Measurements from ENCODE around the gene UBE2M.
"Not testable (repeated sequence)": the region's sequence is repeated elsewhere in the genome, so short reads cannot be mapped to it uniquely, and the experiment has no call there.

The UBE2M gene

GRCh38 chr19:58513694-58514563, 44.5 kb downstream of the UBE2M start:
- TF ChIP-seq, protein P1, sequence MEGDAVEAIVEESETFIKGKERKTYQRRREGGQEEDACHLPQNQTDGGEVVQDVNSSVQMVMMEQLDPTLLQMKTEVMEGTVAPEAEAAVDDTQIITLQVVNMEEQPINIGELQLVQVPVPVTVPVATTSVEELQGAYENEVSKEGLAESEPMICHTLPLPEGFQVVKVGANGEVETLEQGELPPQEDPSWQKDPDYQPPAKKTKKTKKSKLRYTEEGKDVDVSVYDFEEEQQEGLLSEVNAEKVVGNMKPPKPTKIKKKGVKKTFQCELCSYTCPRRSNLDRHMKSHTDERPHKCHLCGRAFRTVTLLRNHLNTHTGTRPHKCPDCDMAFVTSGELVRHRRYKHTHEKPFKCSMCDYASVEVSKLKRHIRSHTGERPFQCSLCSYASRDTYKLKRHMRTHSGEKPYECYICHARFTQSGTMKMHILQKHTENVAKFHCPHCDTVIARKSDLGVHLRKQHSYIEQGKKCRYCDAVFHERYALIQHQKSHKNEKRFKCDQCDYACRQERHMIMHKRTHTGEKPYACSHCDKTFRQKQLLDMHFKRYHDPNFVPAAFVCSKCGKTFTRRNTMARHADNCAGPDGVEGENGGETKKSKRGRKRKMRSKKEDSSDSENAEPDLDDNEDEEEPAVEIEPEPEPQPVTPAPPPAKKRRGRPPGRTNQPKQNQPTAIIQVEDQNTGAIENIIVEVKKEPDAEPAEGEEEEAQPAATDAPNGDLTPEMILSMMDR (IDR thresholded peaks at IDR 0.05) = peak; percentile 92
- H3K36me3 ChIP-seq = peaks cover 32% of the 10 kb centered on the region
- H3K4me1 ChIP-seq (ENCODE audit: control insufficient read depth in 1 of 2, insufficient read depth in 1 of 2, low read depth in 1 of 2, low read length in 1 of 2) = peaks cover 22 to 32% of the 10 kb centered on the region in 2 experiments
- H3K9me3 ChIP-seq = no peaks in the 10 kb centered on the region
- H3K4me3 ChIP-seq (ENCODE audit: low read depth in 1 of 2, low read length in 1 of 2) = peak overlapping the region; percentile 41 to 60
- H3K27ac ChIP-seq = peak overlapping the region; percentile 57
- no peaks in the 10 kb centered on the region for H3K27me3 ChIP-seq

DNA sequence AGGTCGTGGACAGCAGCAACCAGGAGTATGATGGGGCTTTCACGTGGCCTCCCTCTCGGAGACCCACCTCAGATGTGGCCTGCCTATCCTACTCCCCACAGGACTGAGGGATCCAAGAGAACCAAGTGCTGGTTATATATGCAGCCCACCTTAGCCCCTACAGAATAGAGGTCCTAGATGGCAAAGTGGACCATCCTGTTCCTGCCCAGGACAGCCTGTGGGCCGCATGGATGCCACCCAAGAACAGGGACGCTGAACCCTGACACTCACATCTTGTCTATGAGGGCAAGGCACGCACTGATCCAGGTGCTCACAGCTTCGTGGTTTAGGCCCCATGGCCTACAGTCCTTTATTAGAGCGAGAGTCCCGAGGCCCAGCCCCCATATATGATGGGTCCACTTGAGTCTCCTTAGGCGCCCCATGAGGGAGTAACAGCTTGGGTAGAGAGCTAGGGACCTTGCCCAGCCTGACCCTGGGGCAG, 45.2 kb downstream of the UBE2M start:
- no peaks in the 10 kb centered on the region for H3K9me3 ChIP-seq
- peaks cover 32% of the 10 kb centered on the region for H3K36me3 ChIP-seq
- H3K27me3 ChIP-seq = no peaks in the 10 kb centered on the region
- H3K4me1 ChIP-seq (ENCODE audit: control insufficient read depth in 1 of 2, insufficient read depth in 1 of 2, low read depth in 1 of 2, low read length in 1 of 2) = peaks cover 15 to 25% of the 10 kb centered on the region in 2 experiments
- TF ChIP-seq, protein P1 (IDR thresholded peaks at IDR 0.05) = no peak
- H3K4me3 ChIP-seq (ENCODE audit: low read depth in 1 of 2, low read length in 1 of 2) = no peak overlapping the region
- H3K27ac ChIP-seq = peak overlapping the region; percentile 57

GRCh38 chr19:58511353-58512208, 46.8 kb downstream of the UBE2M start, which contains the start of gene SLC27A5:
SLC27A5 (minus strand) TSS chr19:58511992; CDS start chr19:58511955, 37 bp downstream.
- peaks cover 11 to 15% of the 10 kb centered on the region in 2 experiments for H3K4me1 ChIP-seq (ENCODE audit: control insufficient read depth in 1 of 2, insufficient read depth in 1 of 2, low read depth in 1 of 2, low read length in 1 of 2)
- peaks cover 23% of the 10 kb centered on the region for H3K36me3 ChIP-seq
- H3K27ac ChIP-seq = no peak within 1 kb of the TSS
- TF ChIP-seq, protein P1 (IDR thresholded peaks at IDR 0.05) = no peak
- no peaks in the 10 kb centered on the region for H3K27me3 ChIP-seq
- H3K9me3 ChIP-seq = peaks cover 5% of the 10 kb centered on the region
- no peak within 1 kb of the TSS for H3K4me3 ChIP-seq (ENCODE audit: low read depth in 1 of 2, low read length in 1 of 2)

GRCh38 chr19:58510084-58510862, 48.1 kb downstream of the UBE2M start:
- H3K27me3 ChIP-seq = no peaks in the 10 kb centered on the region
- TF ChIP-seq, protein P1 (IDR thresholded peaks at IDR 0.05) = no peak
- H3K9me3 ChIP-seq = peaks cover 5% of the 10 kb centered on the region

DNA sequence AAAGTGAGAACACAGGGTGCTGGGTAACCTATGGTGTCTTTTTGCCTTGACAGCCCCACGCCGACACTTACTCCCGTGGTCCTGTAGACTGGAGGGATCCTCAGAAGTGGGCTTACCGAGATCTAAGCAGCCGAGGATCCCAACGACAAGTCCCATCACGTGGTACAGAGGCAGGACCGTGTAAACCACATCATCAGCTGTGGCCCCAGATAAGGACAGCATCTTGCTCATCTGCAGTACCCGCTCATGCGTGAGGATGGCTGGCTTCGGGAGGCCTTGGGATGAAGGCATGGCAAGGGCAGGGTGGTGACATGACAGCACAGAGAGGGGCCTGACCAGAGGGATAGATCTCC, 48.7 kb downstream of the UBE2M start:
- peaks cover 10 to 13% of the 10 kb centered on the region in 2 experiments for H3K4me1 ChIP-seq (ENCODE audit: control insufficient read depth in 1 of 2, insufficient read depth in 1 of 2, low read depth in 1 of 2, low read length in 1 of 2)
- H3K9me3 ChIP-seq = peaks cover 5% of the 10 kb centered on the region
- peaks cover 12% of the 10 kb centered on the region for H3K36me3 ChIP-seq
- H3K27me3 ChIP-seq = no peaks in the 10 kb centered on the region
- TF ChIP-seq, protein P1 (IDR thresholded peaks at IDR 0.05) = no peak
- no peak overlapping the region for H3K27ac ChIP-seq
- no peak overlapping the region for H3K4me3 ChIP-seq (ENCODE audit: low read depth in 1 of 2, low read length in 1 of 2)

More at GRCh38 chr19:58510084-58510862, 48.1 kb downstream of the UBE2M start:
- Histone ChIP-seq H3K27ac (no peak overlapping the region), H3K36me3 (peaks cover 12% of the 10 kb centered on the region), H3K4me3 (ENCODE audit: low read depth in 1 of 2, low read length in 1 of 2) (no peak overlapping the region), H3K4me1 (ENCODE audit: control insufficient read depth in 1 of 2, insufficient read depth in 1 of 2, low read depth in 1 of 2, low read length in 1 of 2) (peaks cover 11 to 15% of the 10 kb centered on the region in 2 experiments)

DNA sequence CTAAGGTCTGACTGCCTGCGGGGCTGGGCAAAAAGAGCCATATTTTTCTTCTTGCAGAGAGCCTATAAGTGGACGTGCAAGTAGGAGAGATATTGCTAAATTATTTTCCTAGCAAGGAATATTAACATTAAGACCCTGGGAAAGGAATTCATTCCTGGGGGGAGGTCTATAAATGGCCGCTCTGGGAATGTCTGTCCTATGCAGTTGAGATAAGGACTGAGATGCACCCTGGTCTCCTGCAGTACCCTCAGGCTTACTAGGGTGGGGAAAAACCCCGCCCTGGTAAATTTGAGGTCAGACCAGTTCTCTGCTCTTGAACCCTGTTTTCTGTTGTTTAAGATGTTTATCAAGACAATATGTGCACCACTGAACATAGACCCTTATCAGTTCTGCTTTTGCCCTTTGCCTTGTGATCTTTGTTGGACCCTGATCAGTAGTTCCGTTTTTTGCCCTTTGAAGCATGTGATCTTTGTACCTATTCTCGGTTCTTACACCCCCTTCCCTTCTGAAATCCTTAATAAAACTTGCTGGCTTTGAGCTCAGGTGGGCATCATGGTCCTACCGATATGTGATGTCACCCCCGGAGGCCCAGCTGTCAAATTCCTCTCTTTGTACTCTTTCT, 50.7 kb downstream of the UBE2M start:
- not testable (repeated sequence) for H3K36me3 ChIP-seq; H3K27me3 ChIP-seq; H3K4me3 ChIP-seq (ENCODE audit: low read depth in 1 of 2, low read length in 1 of 2); H3K9me3 ChIP-seq; H3K27ac ChIP-seq; H3K4me1 ChIP-seq (ENCODE audit: control insufficient read depth in 1 of 2, insufficient read depth in 1 of 2, low read depth in 1 of 2, low read length in 1 of 2)
